Ishikawa (cell line): ENCODE results near the gene ZBTB16.

Source experiments
- CEBPB ChIP-seq: IDR thresholded peaks from 2 replicates; pipeline ENCODE4 v1.6.1; 2012
- CREB1 ChIP-seq: IDR thresholded peaks from 2 replicates; pipeline ENCODE4 v1.6.1; 2012; ENCODE audit warnings: low read depth
- EGR1 ChIP-seq: IDR thresholded peaks from 2 replicates; pipeline ENCODE4 v1.6.1; 2012
- EP300 ChIP-seq: IDR thresholded peaks from 2 replicates; pipeline ENCODE4 v1.6.1; 2012; ENCODE audit warnings: borderline replicate concordance
- FOXM1 ChIP-seq: IDR thresholded peaks from 2 replicates; pipeline ENCODE4 v1.6.1; 2012; ENCODE audit warnings: low read depth, borderline replicate concordance
- MAX ChIP-seq: IDR thresholded peaks from 2 replicates; pipeline ENCODE4 v1.6.1; 2012
- NFIC ChIP-seq: IDR thresholded peaks from 2 replicates; pipeline ENCODE4 v1.6.1; 2012
- RAD21 ChIP-seq: IDR thresholded peaks from 2 replicates; pipeline ENCODE4 v1.6.1; 2012; ENCODE audit warnings: low read depth
- REST ChIP-seq: IDR thresholded peaks from 2 replicates; pipeline ENCODE4 v1.6.1; 2012; ENCODE audit warnings: low read depth, mild to moderate bottlenecking
- TAF1 ChIP-seq: IDR thresholded peaks from 2 replicates; pipeline ENCODE4 v1.6.1; 2012; ENCODE audit warnings: low read depth, mild to moderate bottlenecking
- TCF12 ChIP-seq: IDR thresholded peaks from 2 replicates; pipeline ENCODE4 v1.6.1; 2012; ENCODE audit warnings: low read depth
- TEAD4 ChIP-seq: IDR thresholded peaks from 2 replicates; pipeline ENCODE4 v1.6.1; 2012
- USF1 ChIP-seq: IDR thresholded peaks from 2 replicates; pipeline ENCODE4 v1.6.1; 2012
- YY1 ChIP-seq: IDR thresholded peaks from 2 replicates; pipeline ENCODE4 v1.6.1; 2012; ENCODE audit warnings: low read depth
- ZBTB7A ChIP-seq: IDR thresholded peaks from 2 replicates; pipeline ENCODE4 v1.6.1; 2012; ENCODE audit warnings: low read depth

ZBTB16 gene

GRCh38 chr11:114044042-114044871, 15.3 kb upstream of the ZBTB16 start:
- TF ChIP-seq FOXM1 (no peak), NFIC (no peak), TAF1 (no peak), CEBPB (no peak), REST (no peak), YY1 (no peak), RAD21 (no peak), EP300 (no peak), USF1 (no peak), CREB1 (no peak), EGR1 (no peak), MAX (no peak), ZBTB7A (no peak), TEAD4 (no peak), TCF12 (no peak)

- no peak for TF ChIP-seq USF1
- TF ChIP-seq EGR1: no peak
- no peak for TF ChIP-seq CREB1
- no peak for TF ChIP-seq CEBPB
- no peak for TF ChIP-seq NFIC
- TF ChIP-seq TCF12: no peak
- no peak for TF ChIP-seq YY1
- TF ChIP-seq MAX: no peak
- no peak for TF ChIP-seq TEAD4
These were observed 12.2 kb upstream of the ZBTB16 start for GRCh38 chr11:114047327-114047726.

GRCh38 chr11:114049050-114049449, 10.5 kb upstream of the ZBTB16 start:
- no peak for TF ChIP-seq CREB1

- TF ChIP-seq CREB1: no peak
- TF ChIP-seq REST: no peak
- TF ChIP-seq RAD21: no peak
- no peak for TF ChIP-seq EGR1
- TF ChIP-seq MAX: no peak
- TF ChIP-seq YY1: no peak
- no peak for TF ChIP-seq CEBPB
These were observed 9.1 kb upstream of the ZBTB16 start for GRCh38 chr11:114050258-114050927.

GRCh38 chr11:114051558-114051957, 8.0 kb upstream of the ZBTB16 start:
- TF ChIP-seq YY1 (no peak), REST (no peak), CREB1 (no peak), TCF12 (no peak), TEAD4 (no peak), USF1 (no peak), FOXM1 (no peak), RAD21 (no peak)
